Stimulated activated CD8-positive, alpha-beta memory T cell treated with anti-CD3 and anti-CD28 coated beads, Interleukin-2, amount 100 ng/mL, for 1 hour (primary cell): ENCODE measurements around the gene IRF2BP2.
"Not testable (repeated sequence)": the region's sequence is repeated elsewhere in the genome, so short reads cannot be mapped to it uniquely, and the experiment has no call there.

Experiments
- DNase-seq, 2 donors: peaks; one replicate each; pipeline ENCODE4 v3.0.0-alpha.2; 2020; ENCODE audit warnings: low read depth in 2 of 2

The IRF2BP2 gene

DNA sequence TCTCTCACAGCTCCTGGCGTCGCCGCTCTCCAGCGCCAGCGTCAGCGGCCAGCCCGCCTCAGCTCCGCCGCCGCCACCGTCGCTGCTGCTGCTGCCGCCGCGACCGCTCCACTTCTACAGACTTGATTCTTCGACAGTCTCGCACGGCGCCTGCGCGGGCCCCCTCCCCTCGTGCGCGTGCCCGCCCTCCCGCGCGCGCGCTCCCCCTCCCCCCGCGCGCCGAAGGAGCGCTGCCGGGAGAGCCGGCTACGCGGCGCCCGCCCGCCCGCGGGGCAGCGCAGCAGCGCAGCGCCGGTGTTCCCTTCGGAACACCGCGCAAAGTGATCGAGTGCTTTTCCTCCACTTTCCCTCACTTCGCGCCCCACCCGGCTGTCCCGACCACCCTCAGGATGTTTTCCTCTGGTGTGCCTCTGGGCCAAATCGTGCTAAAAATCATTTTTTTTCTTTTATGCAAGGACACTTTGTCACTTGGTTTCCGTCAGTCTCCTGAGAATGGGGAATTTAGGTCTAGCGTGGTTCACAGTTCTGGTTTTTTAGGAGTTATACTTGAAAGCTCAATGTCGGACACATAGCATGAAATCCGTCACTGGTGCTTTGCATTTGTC is at the start of gene IRF2BP2:
Gene IRF2BP2 (minus strand): TSS at position 118 of the 605 bp plus-strand sequence. CDS start 684 bp downstream, outside the sequence.
- DNase-seq, result peak; percentile 65 to 74

DNA sequence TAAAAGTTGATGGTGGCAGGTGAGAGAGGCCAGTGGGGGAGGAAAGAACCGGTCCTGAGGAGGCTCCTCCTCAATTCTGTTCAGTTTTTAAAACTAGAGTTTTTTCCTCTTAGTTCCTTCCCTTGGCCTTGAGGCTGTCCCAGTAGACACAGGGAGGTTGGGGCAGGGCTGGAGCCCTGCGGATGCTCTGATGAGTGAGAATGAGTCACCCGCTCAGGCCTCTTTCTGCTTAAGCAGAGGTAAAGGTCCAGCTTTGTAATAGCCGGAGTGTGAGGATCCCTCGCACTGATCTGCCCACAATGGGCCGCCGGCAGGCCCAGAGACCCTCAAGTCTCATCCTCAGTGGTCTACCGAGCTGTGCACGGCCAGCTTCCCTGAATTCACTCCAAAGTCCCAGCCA is 49.6 kb upstream of the IRF2BP2 start:
- DNase-seq, result no peak

- no peak for DNase-seq
Measured at GRCh38 chr1:234658138-234658537, 48.2 kb upstream of the IRF2BP2 start.

GRCh38 chr1:234656944-234657654 is 47.1 kb upstream of the IRF2BP2 start:
- DNase-seq, result no peak

GRCh38 chr1:234656070-234656895 is 46.3 kb upstream of the IRF2BP2 start:
- no peak for DNase-seq

- DNase-seq, result no peak
Measured at GRCh38 chr1:234655328-234656069, 45.5 kb upstream of the IRF2BP2 start.

GRCh38 chr1:234654002-234654733 is 44.2 kb upstream of the IRF2BP2 start:
- no peak for DNase-seq

GRCh38 chr1:234649432-234650081 is 39.6 kb upstream of the IRF2BP2 start:
- no peak for DNase-seq

DNA sequence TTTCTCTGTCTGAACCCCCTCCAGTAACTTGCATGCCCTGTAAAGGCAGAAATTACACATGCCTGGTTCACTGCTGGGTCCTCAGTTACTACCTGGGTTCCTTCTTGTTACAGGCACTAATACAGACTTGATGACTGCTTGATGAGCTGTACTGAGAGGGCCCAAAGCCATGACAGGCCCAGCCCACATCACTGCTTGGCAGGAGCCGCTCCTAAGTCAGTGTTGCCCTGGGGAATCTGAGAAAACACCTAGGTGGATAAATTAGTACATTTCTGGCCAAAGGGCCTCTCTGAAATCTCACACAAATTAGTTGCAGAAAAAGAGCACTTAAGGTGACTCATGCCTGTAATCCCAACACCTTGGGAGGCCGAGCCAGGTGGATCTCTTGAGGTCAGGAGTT is 37.8 kb upstream of the IRF2BP2 start:
- no peak for DNase-seq

- DNase-seq, result no peak
Measured at GRCh38 chr1:234647245-234647644, 37.3 kb upstream of the IRF2BP2 start.

GRCh38 chr1:234645964-234646363 is 36.0 kb upstream of the IRF2BP2 start:
- no peak for DNase-seq

GRCh38 chr1:234645474-234645953 is 35.5 kb upstream of the IRF2BP2 start:
- no peak for DNase-seq

- DNase-seq, result no peak
Measured at GRCh38 chr1:234644928-234645327, 35.0 kb upstream of the IRF2BP2 start.

DNA sequence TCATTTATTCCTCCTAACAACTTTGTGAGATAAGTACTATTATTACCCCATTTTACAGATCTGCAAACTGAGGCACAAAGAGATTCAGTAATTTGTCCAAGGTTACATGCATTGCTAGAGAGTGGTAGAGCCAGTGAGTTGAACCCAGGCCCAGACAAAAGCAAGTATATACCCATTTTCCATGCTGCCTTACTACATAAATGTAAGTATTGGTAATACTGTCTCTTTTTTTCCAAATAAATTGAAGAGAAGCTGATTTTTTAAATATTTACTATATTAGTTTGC is 33.8 kb upstream of the IRF2BP2 start:
- DNase-seq, result no peak

DNA sequence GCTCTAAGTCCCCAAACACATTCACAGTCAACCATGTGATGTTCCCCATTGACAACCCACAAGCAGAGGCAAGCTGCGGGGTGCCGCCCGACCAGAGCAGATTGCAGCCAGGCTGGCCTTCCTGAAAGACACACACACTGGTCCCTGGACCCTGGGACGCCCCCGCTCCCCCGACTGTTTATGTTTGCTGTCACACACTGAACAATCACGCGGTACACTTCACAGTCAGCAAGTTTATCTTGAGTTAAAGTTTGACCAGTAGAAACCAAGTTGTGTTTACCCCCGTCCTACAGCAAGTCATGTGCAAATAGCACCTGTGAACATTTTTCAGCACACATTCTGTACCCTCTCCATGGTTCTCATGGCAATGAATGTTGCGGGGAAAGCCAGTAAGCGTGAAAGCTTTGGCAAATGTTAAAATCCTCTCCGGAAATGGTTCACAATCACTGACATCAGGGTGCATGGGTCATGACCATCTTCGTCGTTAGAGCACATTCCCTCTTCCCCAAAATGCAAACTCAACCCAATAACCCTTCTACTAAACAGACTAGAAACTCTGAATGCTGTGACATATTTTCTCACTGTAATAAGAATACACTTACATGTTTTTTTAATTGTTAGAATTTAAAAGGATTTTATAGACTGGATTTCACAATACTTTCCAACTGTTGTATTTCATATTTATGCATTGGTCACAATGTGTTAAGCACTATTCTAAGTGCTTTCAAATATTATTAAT is 33.3 kb upstream of the IRF2BP2 start:
- DNase-seq, result no peak

- DNase-seq, result no peak
Measured at GRCh38 chr1:234642428-234642827, 32.5 kb upstream of the IRF2BP2 start.

GRCh38 chr1:234639961-234640360 is 30.0 kb upstream of the IRF2BP2 start:
- no peak for DNase-seq

- DNase-seq, result no peak
Measured at GRCh38 chr1:234638832-234639799, 29.1 kb upstream of the IRF2BP2 start.

GRCh38 chr1:234634922-234635321 is 24.9 kb upstream of the IRF2BP2 start:
- DNase-seq, result not testable (repeated sequence)
